HUES48 (cell line): Measurements from ENCODE around the gene CNGB1.

Experiments
- H3K27ac ChIP-seq: one replicate; pipeline ENCODE4 v1.7.0; 2013; ENCODE audit warnings: low read depth, low read length, inconsistent platforms
- H3K27me3 ChIP-seq: 2 replicates; pipeline ENCODE4 v1.6.1; 2013; ENCODE audit warnings: mild to moderate bottlenecking, low read length; ENCODE audit not compliant: control insufficient read depth, insufficient read depth
- H3K36me3 ChIP-seq: 2 replicates; pipeline ENCODE4 v1.6.1; 2013; ENCODE audit warnings: low read length; ENCODE audit not compliant: control insufficient read depth, insufficient read depth
- H3K4me1 ChIP-seq: 2 replicates; pipeline ENCODE4 v1.6.1; 2013; ENCODE audit warnings: mild to moderate bottlenecking, low read length; ENCODE audit not compliant: control insufficient read depth, insufficient read depth
- H3K4me3 ChIP-seq: 2 replicates; pipeline ENCODE4 v1.5.1; 2013; ENCODE audit warnings: mild to moderate bottlenecking, low read depth, low read length
- H3K9ac ChIP-seq: 2 replicates; pipeline ENCODE4 v1.6.1; 2013; ENCODE audit warnings: mild to moderate bottlenecking, low read depth, low read length, moderate library complexity
- H3K9me3 ChIP-seq: 2 replicates; pipeline ENCODE4 v1.6.1; 2013; ENCODE audit warnings: low read length; ENCODE audit not compliant: control insufficient read depth, insufficient read depth

CNGB1 gene

DNA sequence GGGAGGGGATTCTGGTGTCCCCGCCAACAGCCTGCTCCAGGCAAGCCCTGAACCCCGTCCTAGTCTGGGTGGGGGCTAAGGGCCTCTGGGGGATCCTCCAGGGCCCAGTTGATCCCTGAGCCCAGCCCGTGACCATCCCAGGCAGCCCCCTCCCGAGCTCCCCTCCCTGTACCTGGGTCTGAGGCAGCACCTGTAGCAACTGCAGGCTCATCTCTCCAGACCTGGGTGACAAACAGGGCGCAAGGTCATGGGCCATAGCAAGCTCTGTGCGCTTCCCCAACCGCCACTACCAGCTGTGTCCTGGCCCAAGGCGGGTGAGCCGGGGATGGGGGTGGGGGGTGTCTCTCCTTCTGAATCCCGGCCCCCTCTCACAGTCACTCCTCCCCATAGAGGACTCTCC lies 10.6 kb downstream of the CNGB1 start:
- no peaks in the 10 kb centered on the region for H3K27me3 ChIP-seq

DNA sequence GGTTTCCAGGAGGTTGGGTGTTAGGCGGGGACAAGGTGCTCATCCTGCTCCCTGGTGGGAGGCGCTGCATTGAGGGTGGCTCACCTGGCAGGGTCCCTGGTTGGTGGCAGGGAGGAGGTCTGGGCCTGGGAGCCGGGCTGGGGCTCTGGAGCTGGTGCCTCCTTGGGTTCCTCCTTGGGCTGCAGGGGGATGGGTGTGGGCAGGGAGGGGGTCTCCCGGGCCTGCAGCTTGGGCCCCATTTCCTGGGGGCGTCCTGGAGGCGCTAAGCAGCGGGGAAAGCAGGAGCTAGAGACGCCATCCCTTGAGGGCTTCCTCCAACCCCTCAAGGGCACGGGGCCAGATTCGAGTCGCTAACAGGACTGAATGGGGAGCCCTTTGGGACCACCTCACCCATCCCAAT lies 11.1 kb downstream of the CNGB1 start:
- peaks cover 8% of the 10 kb centered on the region; the same call in 1 of the 2 replicates for H3K4me1 ChIP-seq
- H3K4me3 ChIP-seq: no peak overlapping the region
- H3K27me3 ChIP-seq: no peaks in the 10 kb centered on the region
- H3K9me3 ChIP-seq: no peaks in the 10 kb centered on the region
- no peaks in the 10 kb centered on the region for H3K36me3 ChIP-seq
- no peak overlapping the region for H3K27ac ChIP-seq
- no peak overlapping the region for H3K9ac ChIP-seq

More for the DNA sequence above, 10.6 kb downstream of the CNGB1 start:
- no peak overlapping the region for H3K9ac ChIP-seq
- no peak overlapping the region for H3K4me3 ChIP-seq
- no peaks in the 10 kb centered on the region for H3K9me3 ChIP-seq
- peaks cover 8% of the 10 kb centered on the region; the same call in 1 of the 2 replicates for H3K4me1 ChIP-seq
- H3K36me3 ChIP-seq: no peaks in the 10 kb centered on the region
- H3K27ac ChIP-seq: no peak overlapping the region

DNA sequence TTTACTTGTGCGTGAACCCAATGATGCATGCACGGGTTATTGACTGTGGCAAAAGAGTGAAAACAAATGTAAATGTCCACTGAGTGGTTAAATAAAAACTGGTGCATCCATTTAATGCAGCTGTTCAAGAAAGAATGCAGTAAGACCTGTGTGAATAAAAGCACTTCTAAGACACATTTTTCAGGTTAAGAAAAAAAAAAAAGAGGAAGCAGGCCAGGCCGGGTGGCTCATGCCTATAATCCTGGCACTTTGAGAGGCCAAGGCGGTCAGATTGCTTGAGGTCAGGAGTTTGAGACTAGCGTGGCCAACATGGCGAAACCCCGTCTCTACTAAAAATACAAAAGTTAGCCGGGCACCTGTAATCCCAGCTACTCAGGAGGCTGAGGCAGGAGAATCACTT lies 11.8 kb downstream of the CNGB1 start:
- H3K4me1 ChIP-seq: peaks cover 8% of the 10 kb centered on the region; the same call in 1 of the 2 replicates
- no peak overlapping the region for H3K4me3 ChIP-seq
- H3K27ac ChIP-seq: no peak overlapping the region
- H3K27me3 ChIP-seq: no peaks in the 10 kb centered on the region
- H3K9me3 ChIP-seq: no peaks in the 10 kb centered on the region
- no peaks in the 10 kb centered on the region for H3K36me3 ChIP-seq
- H3K9ac ChIP-seq: no peak overlapping the region

DNA sequence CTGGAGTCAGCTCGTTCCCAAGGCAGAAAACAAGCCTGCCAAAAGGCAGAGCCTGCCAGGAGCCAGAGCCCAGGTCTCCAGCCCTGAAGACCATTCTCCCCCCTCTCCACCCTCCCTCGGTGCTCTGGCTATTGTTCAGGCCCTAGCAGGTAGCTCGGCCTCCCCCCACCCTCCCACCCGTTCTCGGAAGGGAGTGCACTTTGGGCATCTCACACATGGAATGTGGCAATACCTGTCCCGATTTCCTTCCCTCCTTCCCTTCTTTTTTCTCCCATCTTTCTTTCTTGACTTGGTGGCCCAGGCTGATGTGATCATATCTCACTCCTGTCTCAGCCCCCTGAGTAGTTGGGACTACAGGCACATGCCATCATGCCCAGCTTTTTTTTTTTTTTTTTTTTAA lies 12.4 kb downstream of the CNGB1 start:
- H3K4me3 ChIP-seq: no peak overlapping the region
- no peaks in the 10 kb centered on the region for H3K27me3 ChIP-seq
- H3K27ac ChIP-seq: no peak overlapping the region
- H3K4me1 ChIP-seq: peaks cover 8% of the 10 kb centered on the region; the same call in 1 of the 2 replicates
- no peaks in the 10 kb centered on the region for H3K36me3 ChIP-seq
- no peak overlapping the region for H3K9ac ChIP-seq
- H3K9me3 ChIP-seq: no peaks in the 10 kb centered on the region

DNA sequence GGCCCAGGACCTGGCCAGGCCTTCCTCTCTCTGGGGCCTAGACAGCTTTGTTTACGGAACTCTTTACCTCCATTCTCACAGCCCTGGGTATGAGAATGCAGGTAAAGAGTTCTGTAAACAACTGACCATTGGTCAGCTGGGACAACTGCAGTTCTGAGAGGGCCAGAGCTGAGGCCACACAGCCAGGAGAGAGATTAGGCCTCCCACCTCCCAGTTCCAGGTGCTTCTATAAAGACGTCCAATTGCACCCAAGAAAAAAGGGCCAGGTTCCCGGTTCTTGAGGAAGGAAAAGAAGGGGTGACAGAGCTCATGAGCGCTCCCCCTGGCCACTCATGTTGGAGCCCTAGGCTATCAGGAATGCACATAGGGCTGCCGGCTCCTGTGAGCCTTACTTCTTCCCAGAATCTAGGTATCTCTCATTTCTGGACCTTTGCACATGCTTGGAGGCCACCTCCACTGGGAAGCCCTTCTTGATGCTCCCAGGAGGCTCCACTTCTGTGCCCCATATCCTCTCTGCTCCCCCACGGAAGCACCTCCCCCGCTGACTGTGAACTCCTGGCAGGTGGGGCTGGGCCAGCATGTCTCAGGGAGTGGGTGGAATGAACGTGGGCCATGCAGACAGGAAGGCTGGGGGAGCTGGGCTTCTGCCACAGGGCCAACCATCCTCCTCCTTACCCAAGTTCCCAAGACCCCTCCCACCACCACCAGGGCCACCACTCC lies 13.1 kb downstream of the CNGB1 start:
- Histone ChIP-seq H3K4me1 (peaks cover 8% of the 10 kb centered on the region; the same call in 1 of the 2 replicates), H3K4me3 (no peak overlapping the region), H3K9ac (no peak overlapping the region), H3K36me3 (no peaks in the 10 kb centered on the region), H3K27me3 (no peaks in the 10 kb centered on the region), H3K9me3 (no peaks in the 10 kb centered on the region), H3K27ac (no peak overlapping the region)

DNA sequence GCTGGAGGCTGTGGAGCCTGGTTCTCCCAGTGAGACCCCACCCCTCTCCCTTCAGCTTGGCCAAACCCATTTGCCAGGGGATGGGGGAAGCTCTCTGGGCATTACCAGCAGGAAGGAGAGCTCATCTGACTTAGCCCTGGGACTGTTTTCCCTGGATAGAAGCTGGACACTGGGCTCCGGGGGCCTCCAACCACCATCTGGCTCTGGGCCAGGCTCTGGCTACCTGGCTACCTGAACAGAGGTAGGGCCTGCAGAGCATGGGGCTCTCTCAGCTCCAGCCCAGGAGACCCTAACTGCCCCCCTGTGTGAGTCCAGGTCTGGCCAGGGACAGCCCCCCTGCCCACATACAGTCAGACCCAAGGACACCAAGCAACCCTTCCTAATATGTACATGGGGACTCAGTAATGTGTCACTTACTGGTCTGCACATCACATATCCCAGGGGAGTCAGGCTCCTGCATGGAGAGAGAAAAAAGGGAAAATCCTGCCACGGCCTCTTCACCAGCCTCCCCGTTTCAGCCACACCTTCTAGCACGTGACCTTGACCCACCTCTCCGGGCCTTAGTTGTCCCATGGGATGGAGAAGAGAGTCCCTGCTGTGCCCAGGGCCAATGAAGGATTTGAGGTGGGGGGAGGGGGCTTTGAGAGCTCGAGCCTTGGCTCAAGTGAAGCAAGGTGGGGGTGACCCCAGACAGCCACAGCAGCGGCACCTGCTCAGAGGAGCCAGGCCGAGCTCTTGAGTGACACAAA lies 13.8 kb downstream of the CNGB1 start:
- Histone ChIP-seq H3K9me3 (no peaks in the 10 kb centered on the region), H3K4me1 (peaks cover 8% of the 10 kb centered on the region; the same call in 1 of the 2 replicates), H3K36me3 (no peaks in the 10 kb centered on the region), H3K27me3 (no peaks in the 10 kb centered on the region), H3K4me3 (no peak overlapping the region), H3K27ac (no peak overlapping the region), H3K9ac (no peak overlapping the region)

DNA sequence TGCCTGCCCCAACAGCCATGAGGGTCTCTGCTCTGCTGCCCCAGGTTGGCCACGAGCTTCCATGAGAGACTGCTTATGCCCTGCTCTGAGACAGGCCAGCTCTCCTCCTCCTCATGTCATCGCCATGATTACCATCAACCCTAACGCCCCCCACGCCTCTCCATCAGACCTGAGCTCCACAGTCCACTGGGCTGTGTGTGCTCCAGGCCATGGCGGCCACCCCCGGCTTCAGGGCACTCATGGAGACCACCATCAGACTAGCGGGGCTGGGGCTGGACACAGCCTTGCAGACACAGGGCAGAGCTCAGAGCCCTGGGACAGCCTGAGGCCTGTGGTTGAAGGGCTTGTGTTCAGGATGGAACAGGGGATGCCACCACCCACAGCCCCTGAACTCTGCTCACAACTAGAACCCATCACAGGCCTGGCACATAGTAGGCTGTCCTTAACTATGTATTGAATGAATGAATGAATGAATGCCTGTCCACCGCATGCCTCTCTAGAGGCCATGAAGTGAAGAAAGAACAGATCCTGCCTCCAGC lies 14.6 kb downstream of the CNGB1 start:
- Histone ChIP-seq H3K9ac (no peak overlapping the region), H3K36me3 (no peaks in the 10 kb centered on the region), H3K4me1 (peaks cover 8% of the 10 kb centered on the region; the same call in 1 of the 2 replicates), H3K9me3 (no peaks in the 10 kb centered on the region), H3K27ac (no peak overlapping the region), H3K27me3 (no peaks in the 10 kb centered on the region), H3K4me3 (no peak overlapping the region)

DNA sequence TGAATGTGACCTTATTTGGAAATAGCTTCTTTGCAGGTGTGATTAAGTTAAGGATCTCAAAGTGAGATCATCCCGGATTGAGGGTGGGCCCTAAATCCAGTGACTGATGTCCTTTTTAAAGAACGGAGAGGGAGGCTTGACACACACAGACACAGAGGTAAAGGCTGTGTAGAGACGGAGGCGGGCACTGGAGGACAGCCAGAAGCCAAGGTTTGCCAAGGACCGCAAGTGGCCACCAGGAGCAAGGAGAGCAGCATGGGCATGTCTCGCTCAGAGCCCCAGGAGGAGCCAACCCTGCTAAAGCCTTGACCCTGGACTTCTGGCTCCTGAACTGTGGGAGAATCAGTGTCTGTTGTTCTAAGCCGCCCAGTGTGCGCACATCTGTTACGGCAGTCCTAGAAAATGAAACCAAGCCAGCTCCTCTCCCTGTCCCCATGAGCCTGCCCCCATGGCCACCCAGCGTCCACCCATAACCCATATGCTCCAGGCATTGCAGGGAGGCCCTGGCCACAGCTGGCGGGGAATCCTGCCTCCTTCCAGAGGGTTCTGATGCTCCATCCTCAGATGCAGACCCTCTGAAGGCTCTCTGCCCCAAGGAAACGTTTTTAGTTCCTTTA lies 15.2 kb downstream of the CNGB1 start:
- no peak overlapping the region for H3K27ac ChIP-seq
- H3K27me3 ChIP-seq: no peaks in the 10 kb centered on the region
- H3K4me1 ChIP-seq: peaks cover 8% of the 10 kb centered on the region; the same call in 1 of the 2 replicates
- no peak overlapping the region for H3K9ac ChIP-seq
- no peaks in the 10 kb centered on the region for H3K36me3 ChIP-seq
- no peak overlapping the region for H3K4me3 ChIP-seq
- H3K9me3 ChIP-seq: no peaks in the 10 kb centered on the region

DNA sequence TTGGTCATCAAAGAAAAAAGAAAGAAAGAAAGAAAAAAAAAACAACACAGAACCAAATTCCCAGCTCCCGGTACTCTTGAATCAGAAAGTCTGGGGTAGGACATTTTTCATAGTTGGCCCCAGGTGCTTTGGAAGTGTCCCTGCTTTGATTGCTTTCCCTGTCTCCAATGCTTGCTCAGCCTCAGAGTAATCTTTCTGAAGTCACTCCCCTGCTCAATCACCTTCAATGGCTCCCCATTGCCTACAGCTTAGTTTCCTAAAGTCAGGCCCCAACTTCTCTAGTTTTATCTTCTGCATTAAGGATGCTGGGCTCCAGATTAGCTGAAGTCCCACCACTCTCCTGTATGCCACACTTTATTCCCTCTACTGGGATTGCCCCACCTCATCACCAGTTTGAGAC lies 17.1 kb downstream of the CNGB1 start:
- H3K4me1 ChIP-seq: peaks cover 8% of the 10 kb centered on the region; the same call in 1 of the 2 replicates
- no peak overlapping the region for H3K27ac ChIP-seq
- no peaks in the 10 kb centered on the region for H3K9me3 ChIP-seq
- no peak overlapping the region for H3K4me3 ChIP-seq
- H3K9ac ChIP-seq: no peak overlapping the region
- H3K36me3 ChIP-seq: no peaks in the 10 kb centered on the region
- no peaks in the 10 kb centered on the region for H3K27me3 ChIP-seq

DNA sequence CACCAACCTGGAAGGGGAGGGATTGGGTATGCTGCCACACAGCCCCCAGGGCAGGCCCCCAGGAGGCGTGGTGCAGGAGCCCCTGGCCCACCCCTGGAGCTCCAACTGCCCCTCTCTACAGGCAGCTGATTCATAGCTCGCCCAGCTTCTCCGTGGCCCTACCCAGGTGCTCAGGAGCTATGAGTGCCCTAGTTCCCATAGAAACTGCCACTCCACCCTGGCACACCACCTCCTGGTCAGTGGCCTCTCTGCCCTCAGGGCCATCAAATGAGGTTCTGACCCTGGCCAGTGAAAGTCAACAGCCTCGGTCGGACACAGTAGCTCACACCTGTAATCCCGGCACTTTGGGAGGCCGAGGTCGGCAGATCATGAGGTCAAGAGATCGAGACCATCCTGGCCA lies 18.0 kb downstream of the CNGB1 start:
- Histone ChIP-seq H3K36me3 (no peaks in the 10 kb centered on the region), H3K4me1 (peaks cover 8% of the 10 kb centered on the region; the same call in 1 of the 2 replicates)

More for the DNA sequence above, 18.0 kb downstream of the CNGB1 start:
- H3K9me3 ChIP-seq: no peaks in the 10 kb centered on the region
- no peak overlapping the region for H3K4me3 ChIP-seq
- no peaks in the 10 kb centered on the region for H3K27me3 ChIP-seq
- H3K9ac ChIP-seq: no peak overlapping the region
- H3K27ac ChIP-seq: no peak overlapping the region
